SK-N-SH (cell line): ENCODE results near the gene NEK6.

Source experiments
- EZH2phosphoT487 ChIP-seq: fragments of 200-600 bp; sonication (generic); IDR thresholded peaks from 2 replicates; pipeline ENCODE4 v1.6.1; 2017; ENCODE audit warnings: low read depth, mixed run types, mild to moderate bottlenecking, antibody characterized with exemption, moderate library complexity, borderline replicate concordance
- JUND ChIP-seq: IDR thresholded peaks from 2 replicates; pipeline ENCODE4 v1.4.0; 2012
- MXI1 ChIP-seq: IDR thresholded peaks from 2 replicates; pipeline ENCODE4 v1.6.1; 2012; ENCODE audit warnings: mild to moderate bottlenecking, low read depth, low read length, improper control_type of control experiment
- POLR2AphosphoS5 ChIP-seq: IDR thresholded peaks from 2 replicates; pipeline ENCODE4 v1.6.1; 2012; ENCODE audit warnings: low read depth, low read length
- RAD21 ChIP-seq: IDR thresholded peaks from 2 replicates; pipeline ENCODE4 v1.6.1; 2012; ENCODE audit warnings: mild to moderate bottlenecking, low read length
- RFX5 ChIP-seq: IDR thresholded peaks from 2 replicates; pipeline ENCODE4 v1.6.1; 2012; ENCODE audit warnings: mild to moderate bottlenecking, improper control_type of control experiment, low read length
- TAF1 ChIP-seq: IDR thresholded peaks from 2 replicates; pipeline ENCODE4 v1.6.1; 2012; ENCODE audit warnings: low read depth, mild to moderate bottlenecking, low read length, moderate library complexity, borderline replicate concordance
- TCF12 ChIP-seq: IDR thresholded peaks from 2 replicates; pipeline ENCODE4 v1.4.0; 2012
- TEAD4 ChIP-seq: IDR thresholded peaks from 2 replicates; pipeline ENCODE4 v1.4.0; 2012; ENCODE audit warnings: mild to moderate bottlenecking, borderline replicate concordance; ENCODE audit not compliant: insufficient read depth
- TF ChIP-seq, protein P1 (sequence below): fragments of 200-600 bp; sonication (generic); IDR thresholded peaks from 2 replicates; pipeline ENCODE4 v1.6.1; 2017; ENCODE audit warnings: antibody characterized with exemption, mild to moderate bottlenecking, moderate library complexity
- TF ChIP-seq, protein P2 (sequence below): IDR thresholded peaks from 2 replicates; pipeline ENCODE4 v1.6.1; 2012; ENCODE audit warnings: mild to moderate bottlenecking, low read depth, low read length, moderate library complexity

DNA sequence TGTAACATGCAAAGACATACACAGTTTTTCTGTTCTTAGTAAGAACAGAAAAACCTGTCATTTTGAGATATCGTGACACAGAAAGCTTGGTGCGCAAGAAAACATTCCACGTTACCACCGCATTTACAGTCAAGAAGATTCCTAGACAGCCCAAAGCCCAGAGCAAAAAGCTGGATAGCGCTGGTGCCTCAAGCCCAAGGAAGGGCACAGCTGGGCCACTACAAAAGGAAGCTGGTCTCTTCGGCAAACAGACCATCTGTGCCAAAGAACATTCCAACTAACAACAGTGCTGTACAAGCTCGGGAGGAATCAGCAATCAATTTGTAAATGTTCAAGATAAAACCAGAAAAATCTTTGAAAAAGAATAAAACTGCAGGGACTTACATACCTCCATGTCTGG is 126.5 kb downstream of the NEK6 start:
- TF ChIP-seq, protein P1, sequence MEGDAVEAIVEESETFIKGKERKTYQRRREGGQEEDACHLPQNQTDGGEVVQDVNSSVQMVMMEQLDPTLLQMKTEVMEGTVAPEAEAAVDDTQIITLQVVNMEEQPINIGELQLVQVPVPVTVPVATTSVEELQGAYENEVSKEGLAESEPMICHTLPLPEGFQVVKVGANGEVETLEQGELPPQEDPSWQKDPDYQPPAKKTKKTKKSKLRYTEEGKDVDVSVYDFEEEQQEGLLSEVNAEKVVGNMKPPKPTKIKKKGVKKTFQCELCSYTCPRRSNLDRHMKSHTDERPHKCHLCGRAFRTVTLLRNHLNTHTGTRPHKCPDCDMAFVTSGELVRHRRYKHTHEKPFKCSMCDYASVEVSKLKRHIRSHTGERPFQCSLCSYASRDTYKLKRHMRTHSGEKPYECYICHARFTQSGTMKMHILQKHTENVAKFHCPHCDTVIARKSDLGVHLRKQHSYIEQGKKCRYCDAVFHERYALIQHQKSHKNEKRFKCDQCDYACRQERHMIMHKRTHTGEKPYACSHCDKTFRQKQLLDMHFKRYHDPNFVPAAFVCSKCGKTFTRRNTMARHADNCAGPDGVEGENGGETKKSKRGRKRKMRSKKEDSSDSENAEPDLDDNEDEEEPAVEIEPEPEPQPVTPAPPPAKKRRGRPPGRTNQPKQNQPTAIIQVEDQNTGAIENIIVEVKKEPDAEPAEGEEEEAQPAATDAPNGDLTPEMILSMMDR = no peak
- TF ChIP-seq RAD21 = no peak
- TF ChIP-seq EZH2phosphoT487 = no peak
- TF ChIP-seq TCF12 = no peak
- no peak for TF ChIP-seq JUND
- no peak for TF ChIP-seq TAF1
- no peak for TF ChIP-seq POLR2AphosphoS5
- TF ChIP-seq MXI1 = no peak
- TF ChIP-seq, protein P2, sequence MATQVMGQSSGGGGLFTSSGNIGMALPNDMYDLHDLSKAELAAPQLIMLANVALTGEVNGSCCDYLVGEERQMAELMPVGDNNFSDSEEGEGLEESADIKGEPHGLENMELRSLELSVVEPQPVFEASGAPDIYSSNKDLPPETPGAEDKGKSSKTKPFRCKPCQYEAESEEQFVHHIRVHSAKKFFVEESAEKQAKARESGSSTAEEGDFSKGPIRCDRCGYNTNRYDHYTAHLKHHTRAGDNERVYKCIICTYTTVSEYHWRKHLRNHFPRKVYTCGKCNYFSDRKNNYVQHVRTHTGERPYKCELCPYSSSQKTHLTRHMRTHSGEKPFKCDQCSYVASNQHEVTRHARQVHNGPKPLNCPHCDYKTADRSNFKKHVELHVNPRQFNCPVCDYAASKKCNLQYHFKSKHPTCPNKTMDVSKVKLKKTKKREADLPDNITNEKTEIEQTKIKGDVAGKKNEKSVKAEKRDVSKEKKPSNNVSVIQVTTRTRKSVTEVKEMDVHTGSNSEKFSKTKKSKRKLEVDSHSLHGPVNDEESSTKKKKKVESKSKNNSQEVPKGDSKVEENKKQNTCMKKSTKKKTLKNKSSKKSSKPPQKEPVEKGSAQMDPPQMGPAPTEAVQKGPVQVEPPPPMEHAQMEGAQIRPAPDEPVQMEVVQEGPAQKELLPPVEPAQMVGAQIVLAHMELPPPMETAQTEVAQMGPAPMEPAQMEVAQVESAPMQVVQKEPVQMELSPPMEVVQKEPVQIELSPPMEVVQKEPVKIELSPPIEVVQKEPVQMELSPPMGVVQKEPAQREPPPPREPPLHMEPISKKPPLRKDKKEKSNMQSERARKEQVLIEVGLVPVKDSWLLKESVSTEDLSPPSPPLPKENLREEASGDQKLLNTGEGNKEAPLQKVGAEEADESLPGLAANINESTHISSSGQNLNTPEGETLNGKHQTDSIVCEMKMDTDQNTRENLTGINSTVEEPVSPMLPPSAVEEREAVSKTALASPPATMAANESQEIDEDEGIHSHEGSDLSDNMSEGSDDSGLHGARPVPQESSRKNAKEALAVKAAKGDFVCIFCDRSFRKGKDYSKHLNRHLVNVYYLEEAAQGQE = no peak
- no peak for TF ChIP-seq RFX5
- no peak for TF ChIP-seq TEAD4
